Natural killer cell (primary cell): ENCODE data around the gene SEMA3A. TPM values are rescaled to one million over a fixed set of nuclear protein-coding genes. Genes with fewer than 3 reads are reported as not detected.

ENCODE experiments used
- ATAC-seq, 3 donors: fragments of 150-1000 bp in 2 of 3; fragments of 200-7000 bp in 1 of 3; cut with Tn5 transposase; 1 replicate in 1 of 3; 2 replicates in 2 of 3; pipeline ENCODE4 v1.10.0; 2021; ENCODE audit warnings: mild to moderate bottlenecking in 2 of 3, moderate library complexity in 2 of 3
- DNase-seq, 2 donors: peaks; one replicate each; pipeline versions ENCODE4 v3.0.0 to v3.0.0-alpha.2; 2013 to 2021; ENCODE audit warnings: mixed read lengths in 1 of 2
- H3K27ac ChIP-seq: one replicate; pipeline ENCODE4 v1.5.1; 2013; ENCODE audit warnings: mild to moderate bottlenecking, low read length
- H3K27me3 ChIP-seq: one replicate; pipeline ENCODE4 v1.6.1; 2013; ENCODE audit warnings: low read length; ENCODE audit not compliant: control insufficient read depth, insufficient read depth
- H3K36me3 ChIP-seq: one replicate; pipeline ENCODE4 v1.6.1; 2013; ENCODE audit warnings: low read length; ENCODE audit not compliant: control insufficient read depth, insufficient read depth
- H3K4me1 ChIP-seq: one replicate; pipeline ENCODE4 v1.6.1; 2013; ENCODE audit warnings: low read length; ENCODE audit not compliant: control insufficient read depth, insufficient read depth
- H3K4me3 ChIP-seq: one replicate; pipeline ENCODE4 v1.5.1; 2013; ENCODE audit warnings: low read length
- H3K9me3 ChIP-seq: one replicate; pipeline ENCODE4 v1.6.1; 2013; ENCODE audit warnings: low read length; ENCODE audit not compliant: control insufficient read depth, insufficient read depth
- H3K27ac Mint-ChIP-seq, 2 donors: one replicate each; pipeline ENCODE4 v1.8.0; 2022; ENCODE audit warnings: mild to moderate bottlenecking in 2 of 2, mixed read lengths in 2 of 2, moderate library complexity in 1 of 2
- H3K27me3 Mint-ChIP-seq, 2 donors: one replicate each; pipeline ENCODE4 v1.8.0; 2022; ENCODE audit warnings: low read depth in 2 of 2, mixed read lengths in 2 of 2
- H3K36me3 Mint-ChIP-seq: one replicate; pipeline ENCODE4 v1.8.0; 2022; ENCODE audit warnings: mixed read lengths
- H3K4me1 Mint-ChIP-seq, 2 donors: one replicate each; pipeline ENCODE4 v1.8.0; 2022; ENCODE audit warnings: mixed read lengths in 2 of 2
- H3K4me3 Mint-ChIP-seq: one replicate; pipeline ENCODE4 v1.8.0; 2022; ENCODE audit warnings: mild to moderate bottlenecking, moderate library complexity, mixed read lengths
- H3K9me3 Mint-ChIP-seq, 2 donors: one replicate each; pipeline ENCODE4 v1.8.0; 2022; ENCODE audit warnings: mixed read lengths in 2 of 2
- WGBS: methylation state at CpG from one replicate; pipeline ENCODE4 v1.1.7; 2013; ENCODE audit warnings: missing lambda C conversion rate; ENCODE audit not compliant: insufficient coverage; 5-methylcytosine and 5-hydroxymethylcytosine counted together
- intact Hi-C: fragments of 100-400 bp; cut with micrococcal nuclease; formaldehyde crosslinking; loops from one replicate; pipeline ENCODE4 v1.14.2; 2022
- total RNA-seq, 4 donors: library from RNA; stranded (reverse); fragments of 120-200 nt in 1 of 4; gene quantifications; one replicate each; pipeline versions ENCODE4 v1.2.3 to v1.2.4, GENCODE V29; 2013 to 2022
- TF ChIP-seq, protein P1 (sequence below): fragments of 200-600 bp; IDR thresholded peaks from one replicate; pipeline ENCODE4 v1.8.0; 2022; ENCODE audit warnings: antibody characterized with exemption

Gene SEMA3A
- total RNA-seq, 3 donors from 2014 or later (not counting 1 experiment from before 2014, with no cell fraction given) = 0.13 to 0.21 TPM; not detected in 1

DNA sequence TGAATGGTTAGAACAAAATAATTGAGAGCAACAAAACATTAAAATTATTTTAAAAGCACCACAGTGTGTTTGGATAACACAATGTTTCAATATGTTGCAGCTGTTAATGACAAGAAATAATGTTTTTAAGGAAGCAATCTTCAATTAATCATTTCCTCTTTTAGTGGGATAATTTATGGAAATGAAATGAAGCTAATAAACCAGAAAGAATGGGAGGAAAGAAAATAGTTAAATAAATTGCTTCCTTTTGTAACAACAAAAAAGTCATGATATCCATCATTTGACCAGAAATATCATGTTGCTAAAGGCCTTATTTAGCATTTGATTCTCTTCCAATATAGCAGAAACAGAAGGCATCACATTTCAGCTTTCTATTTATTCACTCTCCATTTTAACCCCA, 224.5 kb downstream of the SEMA3A start:
- H3K4me3 Mint-ChIP-seq = no peak overlapping the region
- TF ChIP-seq, protein P1, sequence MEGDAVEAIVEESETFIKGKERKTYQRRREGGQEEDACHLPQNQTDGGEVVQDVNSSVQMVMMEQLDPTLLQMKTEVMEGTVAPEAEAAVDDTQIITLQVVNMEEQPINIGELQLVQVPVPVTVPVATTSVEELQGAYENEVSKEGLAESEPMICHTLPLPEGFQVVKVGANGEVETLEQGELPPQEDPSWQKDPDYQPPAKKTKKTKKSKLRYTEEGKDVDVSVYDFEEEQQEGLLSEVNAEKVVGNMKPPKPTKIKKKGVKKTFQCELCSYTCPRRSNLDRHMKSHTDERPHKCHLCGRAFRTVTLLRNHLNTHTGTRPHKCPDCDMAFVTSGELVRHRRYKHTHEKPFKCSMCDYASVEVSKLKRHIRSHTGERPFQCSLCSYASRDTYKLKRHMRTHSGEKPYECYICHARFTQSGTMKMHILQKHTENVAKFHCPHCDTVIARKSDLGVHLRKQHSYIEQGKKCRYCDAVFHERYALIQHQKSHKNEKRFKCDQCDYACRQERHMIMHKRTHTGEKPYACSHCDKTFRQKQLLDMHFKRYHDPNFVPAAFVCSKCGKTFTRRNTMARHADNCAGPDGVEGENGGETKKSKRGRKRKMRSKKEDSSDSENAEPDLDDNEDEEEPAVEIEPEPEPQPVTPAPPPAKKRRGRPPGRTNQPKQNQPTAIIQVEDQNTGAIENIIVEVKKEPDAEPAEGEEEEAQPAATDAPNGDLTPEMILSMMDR = no peak
- Histone ChIP-seq H3K9me3 (no peaks in the 10 kb centered on the region), H3K4me3 (no peak overlapping the region), H3K36me3 (no peaks in the 10 kb centered on the region), H3K27me3 (no peaks in the 10 kb centered on the region), H3K27ac (no peak overlapping the region), H3K4me1 (no peaks in the 10 kb centered on the region)
- H3K27me3 Mint-ChIP-seq = no peaks in the 10 kb centered on the region
- no peaks in the 10 kb centered on the region for H3K9me3 Mint-ChIP-seq
- intact Hi-C loops = loop anchor here (10.0 kb wide), 1 partner anchor 1585 kb away; no protein-coding TSS in a partner anchor
- H3K27ac Mint-ChIP-seq = no peak overlapping the region
- no peak for ATAC-seq
- H3K36me3 Mint-ChIP-seq = no peaks in the 10 kb centered on the region
- no peaks in the 10 kb centered on the region for H3K4me1 Mint-ChIP-seq
- no peak for DNase-seq

DNA sequence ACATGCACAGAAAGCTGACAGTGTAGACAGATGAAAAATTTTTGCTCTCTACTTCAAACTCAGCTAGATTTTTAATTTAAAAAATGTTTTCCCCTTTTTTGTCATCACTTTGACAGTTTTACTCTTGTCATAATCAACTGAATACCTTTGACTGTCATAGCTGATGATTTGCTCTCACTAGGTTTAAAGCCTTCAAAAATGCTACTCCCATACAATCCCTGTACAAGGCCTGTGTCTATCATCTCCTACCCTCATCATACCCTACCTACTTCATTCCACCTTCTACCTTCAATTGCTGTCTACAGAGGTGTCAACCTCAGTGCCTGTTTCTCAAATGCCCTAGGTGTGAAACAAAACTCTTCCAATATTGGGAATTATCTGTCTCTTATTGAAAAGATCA, 230.3 kb downstream of the SEMA3A start:
- Histone ChIP-seq H3K36me3 (no peaks in the 10 kb centered on the region), H3K27me3 (no peaks in the 10 kb centered on the region), H3K4me3 (no peak overlapping the region), H3K27ac (no peak overlapping the region), H3K4me1 (no peaks in the 10 kb centered on the region), H3K9me3 (no peaks in the 10 kb centered on the region)
- Mint-ChIP-seq H3K4me1 (no peaks in the 10 kb centered on the region), H3K9me3 (peaks cover 0 to 4% of the 10 kb centered on the region in 2 donors), H3K36me3 (no peaks in the 10 kb centered on the region), H3K27me3 (no peaks in the 10 kb centered on the region), H3K27ac (no peak overlapping the region), H3K4me3 (no peak overlapping the region)
- TF ChIP-seq, protein P1 = no peak
- intact Hi-C loops = no loop called here
- ATAC-seq (no peak), DNase-seq (no peak)

DNA sequence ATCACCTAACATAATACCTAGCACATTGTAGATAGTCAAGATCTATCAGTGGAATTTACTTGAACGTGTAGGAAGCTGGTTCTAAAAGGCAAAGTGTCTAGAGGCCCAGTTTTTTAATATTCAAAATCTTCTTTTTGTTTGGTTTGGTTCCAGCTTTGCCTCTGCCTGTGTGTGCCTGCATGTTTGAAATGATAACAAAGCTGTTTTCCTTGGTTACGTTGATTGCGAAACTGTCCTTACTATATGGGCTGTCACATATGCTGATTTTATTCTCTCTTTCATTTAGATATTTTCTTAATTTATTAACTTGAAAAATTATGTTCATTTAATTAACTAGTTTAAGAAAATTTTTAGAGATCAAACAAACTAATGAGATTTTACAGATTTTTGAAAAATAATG, 237.3 kb downstream of the SEMA3A start:
- Mint-ChIP-seq H3K36me3 (no peaks in the 10 kb centered on the region), H3K4me3 (no peak overlapping the region), H3K27ac (no peak overlapping the region), H3K27me3 (no peaks in the 10 kb centered on the region), H3K4me1 (no peaks in the 10 kb centered on the region), H3K9me3 (peaks cover 5 to 8% of the 10 kb centered on the region in 2 donors)
- Histone ChIP-seq H3K27me3 (no peaks in the 10 kb centered on the region), H3K4me3 (no peak overlapping the region), H3K9me3 (no peaks in the 10 kb centered on the region), H3K36me3 (no peaks in the 10 kb centered on the region), H3K27ac (no peak overlapping the region), H3K4me1 (no peaks in the 10 kb centered on the region)
- DNase-seq = no peak
- ATAC-seq = no peak
- TF ChIP-seq, protein P1 = no peak
- WGBS = 25% methylated on average over 1 of the region's 3 CpGs
- intact Hi-C loops = no loop called here

DNA sequence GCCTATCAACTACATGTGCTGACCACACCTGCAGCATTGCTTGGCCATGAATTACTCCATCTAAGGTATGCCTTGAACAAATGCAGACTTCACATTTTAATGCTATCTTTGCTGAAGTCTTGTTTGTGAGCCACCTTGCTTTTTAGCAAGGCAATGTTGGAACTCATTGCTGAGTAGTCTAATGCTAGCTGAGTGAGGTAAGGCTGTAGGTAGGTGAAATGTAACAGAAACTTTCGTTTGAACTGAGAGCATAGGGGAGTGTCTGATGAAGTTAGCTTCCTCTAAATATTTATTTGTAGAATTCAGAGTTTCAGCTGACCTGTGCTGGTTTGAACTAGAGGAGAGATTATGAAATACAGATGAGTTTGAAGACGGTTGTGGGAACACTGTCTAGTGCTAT, 238.5 kb downstream of the SEMA3A start:
- Mint-ChIP-seq H3K4me3 (no peak overlapping the region), H3K27ac (no peak overlapping the region), H3K36me3 (no peaks in the 10 kb centered on the region), H3K4me1 (no peaks in the 10 kb centered on the region), H3K9me3 (peaks cover 5 to 6% of the 10 kb centered on the region in 2 donors), H3K27me3 (no peaks in the 10 kb centered on the region)
- TF ChIP-seq, protein P1 = no peak
- no peaks in the 10 kb centered on the region for H3K36me3 ChIP-seq
- no peak overlapping the region for H3K4me3 ChIP-seq
- WGBS = 65% methylated on average over 2 of the region's 2 CpGs
- no peaks in the 10 kb centered on the region for H3K9me3 ChIP-seq
- intact Hi-C loops = no loop called here
- no peaks in the 10 kb centered on the region for H3K27me3 ChIP-seq
- DNase-seq (no peak), ATAC-seq (no peak)
- no peaks in the 10 kb centered on the region for H3K4me1 ChIP-seq
- no peak overlapping the region for H3K27ac ChIP-seq
